ENCODE data around the gene LIMCH1.

DNA sequence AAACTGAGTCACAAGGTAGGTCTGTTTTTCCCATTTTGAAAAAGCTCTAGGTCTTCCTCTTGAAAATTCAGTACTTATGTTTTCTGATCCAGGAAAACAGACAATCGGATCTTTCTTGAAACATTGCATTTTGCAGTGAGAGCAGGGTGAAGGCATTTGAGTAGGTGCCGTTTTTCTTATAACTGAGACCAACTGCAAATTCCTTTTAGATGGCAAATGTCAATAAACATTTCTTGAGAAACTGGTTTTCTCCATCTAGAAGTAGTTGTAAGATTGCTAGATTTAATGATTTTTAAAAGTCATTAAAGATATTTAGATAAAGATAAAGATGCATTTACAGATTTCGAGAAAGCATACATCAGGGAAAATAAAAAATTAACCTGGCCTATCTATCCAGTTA is 118.1 kb downstream of the LIMCH1 start:
- no peak for TF ChIP-seq POLR2AphosphoS5 (IDR thresholded peaks at IDR 0.05)
- TF ChIP-seq CTCF (IDR thresholded peaks at IDR 0.05) = no peak

Measured in suprapubic skin (tissue), 3 donors.